GM19351 (cell line): Measurements from ENCODE around the gene AASDHPPT.
"Not testable (repeated sequence)": the region's sequence is repeated elsewhere in the genome, so short reads cannot be mapped to it uniquely, and the experiment has no call there.

ENCODE experiments used
- ATAC-seq: cut with Tn5 transposase; IDR thresholded peaks from one replicate; pipeline ENCODE4 v1.9.1; 2021; ENCODE audit warnings: mild to moderate bottlenecking, moderate library complexity; ENCODE audit not compliant: unreplicated experiment

The AASDHPPT gene

GRCh38 chr11:106077609-106078455 lies at the start of gene AASDHPPT:
TSS of gene AASDHPPT (plus strand) at chr11:106077662. CDS start at chr11:106077711, 49 bp downstream.
- peak; percentile 21 for ATAC-seq

DNA sequence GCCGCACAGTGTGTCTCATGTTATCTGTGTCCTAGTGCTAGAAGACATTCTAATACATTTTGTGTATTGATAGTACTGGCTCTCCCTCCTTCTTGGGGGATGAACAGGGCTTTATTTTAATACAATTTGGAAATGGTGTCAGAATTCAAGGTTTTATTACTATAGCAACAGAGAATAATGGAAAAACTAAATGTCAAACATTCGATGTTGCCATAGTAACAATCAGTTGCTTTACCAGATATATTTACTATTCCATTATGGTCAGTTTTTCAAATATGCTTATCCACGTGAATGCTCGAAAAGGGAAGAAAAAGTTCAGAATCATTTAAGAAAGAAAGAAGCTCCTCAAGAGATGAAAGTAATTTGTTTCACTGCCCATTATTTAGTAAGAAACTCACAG lies 46.9 kb upstream of the AASDHPPT start:
- no peak for ATAC-seq

- ATAC-seq: peak; percentile 66
Observed at GRCh38 chr11:106031202-106031810, 46.2 kb upstream of the AASDHPPT start.

- ATAC-seq: no peak
Observed at GRCh38 chr11:106031936-106032335, 45.5 kb upstream of the AASDHPPT start.

- no peak for ATAC-seq
Observed at GRCh38 chr11:106032861-106033260, 44.6 kb upstream of the AASDHPPT start.

DNA sequence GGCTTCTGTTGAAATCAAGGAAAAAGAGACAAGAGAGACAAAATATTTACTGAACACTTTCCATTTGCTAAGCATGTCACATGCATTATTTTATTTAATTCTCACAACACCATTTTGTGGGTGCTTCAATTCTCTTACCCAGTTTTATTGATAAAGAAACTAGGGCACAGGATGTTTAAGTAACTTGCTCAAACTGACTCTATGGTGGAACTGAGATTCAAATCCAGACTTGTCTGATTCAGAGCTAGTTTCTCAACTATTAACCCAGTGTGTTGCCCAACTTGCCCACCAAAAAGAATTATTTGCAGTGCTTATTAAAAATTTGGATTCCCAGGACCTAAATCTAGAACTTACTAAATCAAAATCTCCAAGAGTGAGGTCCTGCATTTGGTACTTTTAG lies 33.9 kb upstream of the AASDHPPT start:
- no peak for ATAC-seq

DNA sequence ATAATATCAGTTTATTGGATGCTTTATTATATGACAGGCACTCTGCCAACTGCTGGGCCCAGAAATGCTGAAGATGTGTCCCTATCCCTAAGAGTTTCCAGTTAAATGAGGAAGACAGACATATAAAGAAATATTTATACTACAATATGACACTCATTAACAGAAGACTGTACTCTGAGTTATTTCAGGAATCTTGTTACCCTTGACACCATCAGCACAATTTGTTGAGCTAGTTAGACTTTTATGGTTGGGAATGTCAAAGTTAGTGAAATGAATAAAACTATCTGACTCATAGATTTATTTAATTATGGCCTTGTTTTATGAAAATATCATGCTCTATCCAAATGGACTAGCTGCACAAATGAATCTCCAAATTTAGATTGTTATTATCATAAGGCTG lies 29.8 kb upstream of the AASDHPPT start:
- ATAC-seq: no peak

DNA sequence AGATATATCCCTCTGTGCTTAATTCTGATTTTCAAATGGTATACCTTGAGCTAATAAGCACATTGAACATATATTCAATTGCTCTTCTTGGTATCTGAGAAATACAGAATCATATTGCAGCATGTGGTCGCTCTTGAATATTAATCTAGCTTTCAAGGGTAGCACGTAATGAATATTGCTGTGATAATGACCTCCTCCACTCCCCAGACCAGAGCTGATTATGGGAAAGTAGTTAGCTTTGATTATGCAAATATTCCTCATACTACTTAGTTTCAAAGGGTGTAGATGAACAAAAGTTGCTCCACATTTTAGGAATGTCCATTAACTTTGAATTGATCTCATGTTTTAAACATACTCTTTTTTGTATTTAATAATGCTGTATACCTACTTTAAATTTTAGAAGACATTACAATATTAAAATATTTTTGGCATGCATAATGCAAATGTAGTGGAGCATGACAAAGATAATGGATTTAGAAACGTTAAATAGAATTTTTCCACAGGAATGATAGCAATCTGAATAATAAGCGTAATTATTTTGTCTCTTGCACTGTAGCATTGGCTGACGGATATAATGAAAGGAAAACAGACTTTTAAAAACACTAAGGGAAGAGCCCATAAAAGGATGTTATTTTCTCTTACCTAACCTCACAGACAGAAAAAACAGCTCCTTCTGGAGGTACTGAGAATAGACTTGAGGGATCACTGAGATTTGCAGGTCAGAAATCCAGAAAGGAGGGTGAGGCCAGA lies 27.6 kb upstream of the AASDHPPT start:
- ATAC-seq: no peak

DNA sequence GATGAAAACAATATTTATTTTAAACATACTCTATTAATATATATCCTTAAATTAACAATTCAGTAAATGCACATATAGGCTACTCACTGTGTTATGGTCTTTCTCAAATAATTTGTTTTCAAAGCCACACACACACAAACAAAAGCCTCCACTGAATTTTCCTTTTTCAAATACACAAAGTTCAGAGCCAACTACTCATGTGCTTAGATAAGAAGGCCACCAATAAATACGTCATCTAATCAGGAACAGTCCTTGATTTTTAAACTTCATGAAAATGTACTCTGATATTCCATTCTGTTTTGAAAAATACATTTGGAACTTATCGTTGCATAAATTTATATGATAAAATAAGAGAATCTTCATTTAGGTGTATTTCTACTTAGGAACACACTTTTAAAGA lies 26.4 kb upstream of the AASDHPPT start:
- ATAC-seq: no peak

DNA sequence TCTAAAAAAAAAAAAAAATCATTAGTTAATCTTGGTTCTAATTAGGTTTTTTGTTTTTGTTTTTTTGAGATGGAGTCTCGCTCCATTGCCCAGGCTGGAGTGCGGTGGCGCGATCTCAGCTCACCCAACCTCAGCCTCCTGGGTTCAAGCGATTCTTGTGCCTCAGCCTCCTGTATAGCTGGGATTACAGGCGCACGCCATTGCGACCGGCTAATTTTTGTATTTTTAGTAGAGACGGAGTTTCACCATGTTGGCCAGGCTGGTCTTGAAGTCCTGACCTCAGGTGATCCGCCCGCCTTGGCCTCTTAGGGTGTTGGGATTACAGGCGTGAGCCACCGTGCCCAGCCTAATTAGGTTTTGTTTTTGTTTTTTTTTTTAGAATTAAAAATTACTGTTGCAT lies 19.1 kb upstream of the AASDHPPT start:
- ATAC-seq: not testable (repeated sequence)

DNA sequence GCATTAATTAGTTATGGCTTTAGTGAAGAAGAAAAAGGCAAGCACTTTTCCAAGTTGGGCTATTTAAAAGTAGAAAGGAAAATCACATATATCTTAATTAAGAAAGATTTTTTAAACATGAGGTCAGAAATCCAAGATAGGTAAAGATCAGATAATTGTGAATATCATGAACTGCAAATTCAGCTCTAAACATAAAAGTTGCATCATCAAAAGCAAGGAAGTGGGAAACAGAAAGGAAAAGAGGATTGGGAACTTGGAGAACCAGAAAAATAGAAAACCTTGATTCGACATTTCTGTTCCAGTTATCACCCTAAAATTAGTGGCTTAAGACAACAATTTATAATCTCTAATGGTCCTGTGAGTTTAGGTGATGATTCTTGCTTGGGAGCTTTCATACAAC lies 17.8 kb upstream of the AASDHPPT start:
- ATAC-seq: no peak

GRCh38 chr11:106061249-106061784 lies 16.1 kb upstream of the AASDHPPT start:
- no peak for ATAC-seq

DNA sequence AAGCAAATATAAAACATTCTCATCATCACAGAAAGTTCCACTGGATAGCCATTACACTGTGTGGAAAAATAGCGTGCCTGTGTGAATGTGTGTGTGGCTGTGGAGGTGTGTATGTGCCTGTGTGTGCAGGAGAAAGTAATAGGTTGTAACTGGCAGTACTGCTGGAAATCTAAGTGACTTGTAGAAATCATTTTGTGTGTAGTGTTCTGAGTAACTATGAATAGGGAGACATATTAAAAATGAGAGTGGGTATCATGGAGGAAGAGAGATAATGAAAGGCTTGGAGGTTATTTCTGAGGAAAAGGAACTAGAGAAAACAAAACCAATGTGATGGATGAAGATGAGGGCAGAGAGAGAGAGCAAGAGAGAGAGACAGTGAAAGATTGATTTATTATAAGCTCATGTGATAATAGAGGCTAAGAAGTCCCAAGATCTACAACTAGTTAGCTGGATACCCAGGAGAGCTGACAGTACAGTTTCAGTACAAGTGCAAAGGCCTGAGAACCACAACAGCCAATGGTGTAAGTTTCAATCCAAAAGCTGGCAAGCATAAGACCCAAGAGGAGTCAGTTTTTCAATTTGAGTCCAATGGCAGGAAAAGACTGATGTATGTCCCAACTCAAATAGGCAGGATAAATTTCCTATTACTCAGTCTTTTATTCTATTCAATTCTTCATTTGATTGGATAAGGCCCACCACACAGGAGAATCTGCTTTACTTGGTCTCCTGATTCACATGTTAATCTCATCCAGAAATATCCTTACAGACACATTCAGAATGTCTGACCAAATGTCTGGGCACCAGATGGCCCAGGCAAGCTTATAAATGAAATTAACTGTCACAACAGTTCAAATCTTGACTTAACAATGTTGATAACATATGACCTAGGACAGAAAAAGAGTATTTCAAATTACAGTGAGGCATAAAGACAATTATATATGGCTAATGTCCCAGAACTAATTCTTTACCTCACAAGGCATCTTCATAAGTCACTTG lies 15.2 kb upstream of the AASDHPPT start:
- peak; percentile 53 for ATAC-seq

DNA sequence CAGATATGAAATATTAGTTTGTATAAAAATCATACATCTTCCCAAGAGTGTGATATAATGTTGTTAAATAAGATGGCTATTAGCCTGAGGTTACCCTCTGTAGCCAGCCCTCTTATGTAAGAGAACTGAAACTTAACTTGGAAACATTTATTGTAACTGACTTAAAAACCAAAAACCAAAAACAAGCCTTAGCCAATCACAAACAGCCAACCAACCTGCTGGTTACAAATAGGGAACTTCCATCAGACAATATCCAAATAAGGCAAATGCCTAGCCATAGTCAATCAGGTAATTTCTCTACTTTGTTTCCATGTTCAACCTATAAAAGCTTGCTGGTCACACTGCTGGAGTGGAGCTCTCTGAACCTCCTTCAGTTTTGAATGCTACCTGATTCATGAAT lies 14.5 kb upstream of the AASDHPPT start:
- ATAC-seq: peak; percentile 69

GRCh38 chr11:106070606-106071005 lies 6.9 kb upstream of the AASDHPPT start:
- ATAC-seq: no peak

DNA sequence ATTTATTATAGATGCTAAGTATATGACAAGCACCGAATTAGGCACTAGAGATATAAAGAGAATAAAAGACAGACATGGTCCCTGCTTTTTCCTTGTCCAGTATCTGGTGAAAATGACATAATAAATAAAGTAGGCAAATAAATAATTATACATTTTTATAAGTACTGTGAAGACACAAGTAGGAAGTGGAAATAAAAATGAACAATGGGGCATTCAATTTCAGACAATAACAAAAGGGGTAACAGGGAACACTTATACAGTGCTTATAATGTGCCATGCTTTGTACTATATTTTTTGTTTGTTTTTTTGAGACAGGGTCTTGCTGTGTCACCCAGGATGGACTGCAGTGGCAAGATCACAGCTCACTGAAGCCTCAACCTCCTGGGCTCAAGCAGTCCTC lies 4.7 kb upstream of the AASDHPPT start:
- no peak for ATAC-seq

DNA sequence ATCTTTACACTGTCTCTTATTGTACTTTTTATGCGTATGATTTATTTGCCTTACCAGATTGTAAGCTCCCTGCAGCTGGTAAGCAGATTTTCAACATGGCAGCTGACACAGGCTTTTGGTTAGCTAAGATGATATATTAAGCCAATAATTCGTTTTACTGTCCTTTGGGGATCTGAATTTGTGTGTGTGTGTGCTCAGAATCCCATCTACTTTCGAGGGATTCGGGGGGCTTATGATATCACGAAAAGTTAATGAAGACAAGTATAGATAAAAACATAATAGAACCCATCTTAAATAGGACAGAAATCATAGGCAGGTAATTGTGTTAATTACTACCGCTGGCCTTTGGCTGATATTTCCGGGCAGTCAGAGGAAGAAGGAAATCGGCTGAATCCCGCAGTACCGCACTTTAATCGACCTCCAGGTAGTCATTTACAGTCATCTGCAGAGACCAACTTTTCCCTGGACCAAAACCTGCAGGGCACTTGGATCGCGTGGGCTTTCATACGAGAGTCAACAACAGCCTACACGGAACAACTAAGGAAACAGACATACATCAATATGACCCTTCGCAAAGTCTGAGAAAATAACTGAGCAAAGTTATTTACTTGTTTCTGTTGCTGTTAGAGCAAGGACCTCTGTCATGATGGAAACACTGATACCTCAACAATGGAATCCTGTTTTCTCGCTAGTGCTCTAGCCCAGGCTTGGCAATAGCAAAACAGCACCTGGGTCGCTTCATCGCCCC lies 1.1 kb upstream of the AASDHPPT start:
- peak; percentile 0 for ATAC-seq

GRCh38 chr11:106076919-106077608 lies 398 bp upstream of the AASDHPPT start, which contains the start of gene KBTBD3:
TSS of gene KBTBD3 (minus strand) at chr11:106077347. CDS start at chr11:106059097, 18,250 bp downstream.
- peak; percentile 88 for ATAC-seq

GRCh38 chr11:106082096-106082495 lies 4.6 kb downstream of the AASDHPPT start:
- ATAC-seq: no peak
